SKM-1 treated with dmso at 0.1 percent for 144 hours (cell line): ENCODE data around the gene COPA.

Experiments used
- DNase-seq: peaks from one replicate; lab custom pipeline; 2025; ENCODE audit not compliant: unreplicated experiment; lab: John Stamatoyannopoulos, UW

Gene COPA

DNA sequence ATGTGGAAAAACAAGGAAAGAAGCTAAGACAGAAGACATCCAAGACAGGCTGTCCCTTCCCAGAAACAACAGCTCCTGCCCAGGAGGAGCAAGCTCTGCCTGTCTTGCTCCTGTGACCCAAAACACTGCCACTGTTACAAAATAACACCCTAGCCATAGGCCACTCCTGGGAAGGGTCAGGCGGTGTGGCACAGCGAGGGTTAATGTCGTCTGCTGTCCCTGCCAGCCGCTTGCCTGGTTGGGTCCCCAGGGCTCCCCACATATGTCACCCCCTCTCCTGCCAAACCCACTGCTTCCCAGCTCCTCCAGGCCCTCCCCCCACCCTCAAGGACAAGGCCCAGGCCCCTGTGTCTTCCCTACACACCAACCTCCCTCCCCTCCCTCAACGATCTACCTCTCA, 20.0 kb upstream of the COPA start:
- no peak for DNase-seq

DNA sequence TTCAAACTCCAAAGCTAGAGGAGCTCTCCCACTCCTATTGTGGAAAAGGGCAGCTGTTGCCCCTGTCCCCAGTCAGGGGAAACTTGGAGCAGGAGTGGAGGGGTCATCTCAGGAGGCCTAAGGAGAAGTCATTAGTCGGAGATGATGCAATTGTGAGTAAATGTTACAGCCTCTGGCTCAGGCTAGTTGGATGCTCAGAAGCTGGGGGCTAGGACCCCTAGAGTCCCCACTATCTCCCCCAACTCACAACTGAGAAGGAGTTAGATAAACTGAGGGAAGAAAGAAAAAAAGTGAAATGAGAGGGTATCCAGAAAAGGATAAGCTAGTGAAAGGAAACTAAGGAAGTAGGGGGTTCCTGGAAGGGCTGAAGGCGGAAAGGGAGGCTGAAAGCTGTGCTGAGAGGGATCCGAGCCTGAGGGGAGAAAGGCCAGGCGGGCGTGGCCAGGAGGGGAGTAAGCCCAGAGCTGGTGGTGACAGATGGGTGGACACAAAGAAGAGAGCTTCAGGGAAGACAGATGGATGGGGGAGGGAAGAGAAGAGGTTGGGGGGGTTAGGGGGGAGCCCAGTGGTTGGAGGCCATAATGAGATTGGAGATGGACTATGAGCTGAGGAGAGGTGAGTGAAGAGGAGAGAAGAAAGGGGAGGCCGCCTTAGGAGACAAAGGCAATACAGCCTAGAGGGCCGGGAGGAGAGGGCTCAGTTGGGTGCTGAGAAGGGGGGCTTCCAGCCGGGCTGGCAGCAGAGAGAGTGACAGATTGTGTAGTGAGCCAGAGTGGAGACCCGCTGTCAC, 19.3 kb upstream of the COPA start:
- DNase-seq: peak; percentile 13

DNA sequence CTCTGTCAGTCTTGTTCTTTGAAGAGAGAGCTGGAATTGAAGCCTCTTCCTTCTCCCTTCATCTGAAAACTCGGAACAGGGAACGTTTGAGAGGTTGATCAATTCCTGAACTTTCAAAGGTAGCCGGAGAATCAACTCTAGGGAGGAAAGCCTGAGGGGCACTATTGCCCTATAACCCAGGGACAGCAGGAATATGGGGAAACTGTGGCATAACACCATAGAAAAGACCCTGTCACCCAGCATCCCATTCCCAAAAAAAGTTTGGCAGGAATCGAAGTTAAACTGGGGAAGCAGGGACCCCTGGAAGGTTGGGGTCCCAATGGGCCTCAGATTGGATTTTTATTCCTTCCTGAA, 18.7 kb upstream of the COPA start:
- no peak for DNase-seq

DNA sequence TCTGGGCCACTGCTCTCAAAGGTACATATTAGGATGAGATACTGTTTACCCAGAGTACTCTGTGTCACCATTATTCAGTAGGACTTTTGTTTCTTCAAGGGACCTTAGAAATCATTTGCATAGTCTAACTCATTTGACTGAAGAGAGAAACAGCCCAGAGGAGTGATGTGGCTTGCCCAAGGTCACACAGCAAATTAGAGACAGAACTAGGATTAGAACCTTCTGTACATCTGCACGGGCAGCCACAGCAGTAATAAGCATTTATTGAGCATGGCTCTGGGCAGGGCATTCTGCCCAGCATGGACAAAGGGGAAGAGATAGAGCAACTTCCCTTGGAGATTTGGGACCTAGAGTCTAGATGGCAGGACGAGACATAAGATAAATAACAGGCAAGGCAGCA, 18.1 kb upstream of the COPA start:
- DNase-seq: no peak

DNA sequence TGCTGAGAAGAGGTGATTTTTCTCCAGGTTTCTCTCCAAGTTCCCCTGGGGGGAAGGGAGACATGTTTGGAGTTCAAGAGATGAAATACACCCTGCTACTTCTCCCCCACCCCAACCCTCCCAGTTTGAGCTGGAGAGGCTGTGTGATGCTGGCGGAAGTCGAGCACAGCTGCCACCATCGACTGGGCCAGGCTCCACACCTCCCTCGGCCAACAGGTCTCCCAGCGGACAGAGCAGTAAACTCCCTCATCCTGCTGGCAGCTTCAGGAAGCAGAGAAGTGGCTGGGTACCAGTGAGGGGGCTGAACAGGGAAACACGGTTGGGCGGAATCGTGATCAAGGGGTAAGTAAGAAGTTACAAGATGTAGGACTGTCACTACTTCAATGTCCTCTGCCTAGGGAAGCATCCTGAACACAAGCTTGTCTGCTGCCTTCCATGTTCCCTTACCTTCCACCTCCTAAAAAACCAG, 17.2 kb upstream of the COPA start:
- DNase-seq: no peak

DNA sequence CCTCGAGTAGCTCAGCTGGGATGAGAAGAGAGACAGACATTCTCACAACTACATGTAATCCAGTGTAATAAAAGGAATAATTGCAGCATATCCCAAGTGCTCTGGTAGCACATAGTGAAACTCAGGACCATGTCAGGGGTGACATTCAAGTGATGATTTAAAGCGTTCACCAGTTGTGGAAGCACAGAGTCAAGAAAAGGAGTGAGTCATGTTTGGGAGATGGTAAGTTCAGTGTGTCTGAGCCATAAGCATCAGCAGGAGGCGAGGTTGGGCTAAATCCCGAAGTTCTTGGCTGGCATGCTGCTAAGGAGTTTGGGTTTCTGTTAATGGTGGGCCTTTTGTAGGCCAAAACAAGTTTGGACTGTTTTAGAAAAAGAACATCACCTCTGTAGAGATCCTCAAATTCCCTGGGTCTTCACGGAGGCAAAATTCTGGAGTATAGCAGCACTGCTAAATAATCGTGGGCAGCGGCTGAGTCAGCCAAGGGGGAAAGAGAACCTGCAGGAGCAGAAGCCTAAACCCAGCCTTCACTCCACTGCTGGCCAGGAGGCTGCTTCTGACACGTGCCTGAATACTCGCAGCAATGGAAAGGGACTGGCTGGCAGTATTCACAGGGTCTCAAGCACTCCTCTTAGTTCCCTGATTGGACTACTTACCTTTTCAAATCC, 16.6 kb upstream of the COPA start:
- no peak for DNase-seq

DNA sequence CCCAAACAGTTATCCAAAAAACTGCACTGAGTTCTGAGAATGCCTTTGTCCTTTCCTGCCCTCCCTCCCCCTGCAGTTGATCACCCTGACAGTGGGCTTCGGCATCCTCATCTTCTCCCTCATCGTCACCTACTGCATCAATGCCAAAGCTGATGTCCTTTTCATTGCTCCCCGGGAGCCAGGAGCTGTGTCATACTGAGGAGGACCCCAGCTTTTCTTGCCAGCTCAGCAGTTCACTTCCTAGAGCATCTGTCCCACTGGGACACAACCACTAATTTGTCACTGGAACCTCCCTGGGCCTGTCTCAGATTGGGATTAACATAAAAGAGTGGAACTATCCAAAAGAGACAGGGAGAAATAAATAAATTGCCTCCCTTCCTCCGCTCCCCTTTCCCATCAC, 15.0 kb upstream of the COPA start:
- no peak for DNase-seq

DNA sequence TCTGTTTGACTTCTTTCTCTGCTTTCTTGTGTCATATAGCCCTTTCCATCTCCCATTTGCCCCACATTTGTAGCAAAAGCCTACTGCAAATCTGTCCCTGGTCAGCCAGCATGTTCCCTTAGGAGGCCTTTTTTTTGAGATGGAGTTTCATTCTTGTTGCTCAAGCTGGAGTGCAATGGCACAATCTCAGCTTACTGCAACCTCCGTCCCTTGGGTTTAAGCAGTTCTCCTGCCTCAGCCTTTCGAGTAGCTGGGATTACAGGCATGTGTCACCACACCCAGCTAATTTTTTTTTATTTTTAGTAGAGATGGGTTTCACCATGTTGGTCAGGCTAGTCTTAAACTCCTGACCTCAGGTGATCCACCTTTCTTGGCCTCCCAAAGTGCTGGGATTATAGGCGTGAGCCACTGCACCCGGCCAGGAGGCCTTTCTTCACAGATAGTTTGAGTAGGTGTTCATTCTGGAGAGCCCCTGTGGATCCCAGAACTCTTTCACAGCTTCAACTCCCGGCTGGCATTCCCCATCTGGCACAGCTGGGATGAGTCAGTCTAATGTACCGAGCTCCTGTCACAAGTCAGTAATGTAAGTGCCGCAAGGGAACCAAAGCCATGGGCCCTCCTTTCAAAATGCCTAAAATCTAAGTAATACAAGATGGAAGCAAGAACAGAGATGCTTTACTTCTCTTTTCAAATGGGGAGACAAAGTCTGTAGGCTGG, 14.4 kb upstream of the COPA start:
- DNase-seq: no peak

DNA sequence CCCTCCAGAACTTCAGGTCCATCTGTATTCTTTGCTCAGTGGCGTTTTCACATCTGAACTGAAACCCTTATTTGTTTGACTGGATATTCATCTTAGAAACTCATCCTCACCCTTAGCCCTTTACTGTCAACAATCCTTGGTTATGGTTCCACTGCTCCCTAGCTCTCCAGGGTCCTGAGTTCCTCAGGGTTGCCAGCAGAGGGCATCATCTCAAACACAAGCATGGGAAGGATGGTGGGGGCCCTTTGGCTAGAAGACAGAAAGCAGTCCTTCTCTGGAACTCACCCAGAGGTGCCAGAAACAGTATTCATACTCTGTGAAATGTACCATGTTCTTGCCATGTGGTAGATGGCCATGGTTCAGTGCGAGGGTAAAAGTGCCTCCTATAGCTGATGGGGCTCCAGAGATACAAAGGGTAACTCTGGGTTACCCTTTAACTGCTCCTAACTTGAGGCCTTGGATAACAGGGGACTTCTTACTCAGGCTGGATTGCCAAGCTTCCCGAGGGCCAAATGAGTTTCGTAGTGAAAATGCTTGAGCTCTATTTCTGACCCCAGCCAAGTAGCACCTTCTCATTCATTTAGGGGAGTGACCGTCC, 11.4 kb upstream of the COPA start:
- DNase-seq: peak; percentile 48

DNA sequence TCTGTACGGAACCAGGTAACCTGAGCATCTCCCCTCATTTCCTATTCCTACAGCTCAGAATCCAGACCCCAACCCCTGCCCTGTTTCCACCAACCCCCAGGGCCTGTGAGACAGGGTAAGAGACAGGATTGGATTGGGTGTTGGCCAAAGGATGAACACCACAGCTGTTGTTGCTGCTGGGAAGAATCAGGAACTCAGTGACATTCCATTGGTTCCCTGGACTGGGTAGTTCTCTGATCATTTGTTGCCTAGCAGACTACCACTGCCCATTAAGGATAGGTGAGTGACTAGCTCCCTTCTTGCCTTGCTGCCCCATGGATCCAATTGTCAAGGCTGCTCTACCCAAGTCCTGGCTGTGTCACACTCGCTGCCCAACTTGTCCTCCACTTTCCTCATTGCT, 10.2 kb upstream of the COPA start:
- DNase-seq: no peak

DNA sequence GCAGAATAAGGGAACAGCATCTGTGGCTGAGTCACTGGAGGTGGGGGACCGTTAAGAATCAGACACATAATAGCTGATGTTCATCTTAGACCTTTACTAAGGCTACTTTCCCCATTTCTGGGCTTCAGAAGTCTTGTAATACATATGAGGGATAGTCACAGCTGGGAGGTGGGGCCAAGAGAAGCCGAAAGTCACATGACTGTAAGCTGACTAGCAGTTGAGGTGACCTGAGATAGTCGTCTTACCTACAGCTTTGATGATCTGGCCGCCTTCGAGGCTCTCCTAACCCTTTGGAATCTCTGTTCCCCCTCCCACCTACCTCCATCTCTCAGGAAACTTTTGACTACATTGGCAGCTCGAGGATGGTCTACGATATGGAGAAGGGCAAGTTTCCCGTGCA, 9.5 kb upstream of the COPA start:
- no peak for DNase-seq

DNA sequence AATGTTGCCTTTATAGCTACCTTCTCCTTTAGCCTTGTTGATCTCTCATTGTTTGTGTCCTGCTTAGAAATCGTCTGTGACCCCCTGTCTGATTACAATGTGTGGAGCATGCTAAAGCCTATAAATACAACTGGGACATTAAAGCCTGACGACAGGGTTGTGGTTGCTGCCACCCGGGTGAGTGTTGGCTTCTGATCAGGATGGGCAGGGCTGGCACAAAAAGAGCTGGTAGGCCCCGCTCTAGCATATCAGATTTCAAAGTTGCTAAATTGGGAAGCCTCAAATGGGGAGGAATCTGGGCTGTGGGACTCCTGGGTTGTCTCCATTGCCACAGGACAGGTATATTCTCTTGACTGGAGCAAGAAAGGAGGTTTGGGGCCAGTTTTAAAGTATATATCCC, 8.6 kb upstream of the COPA start:
- no peak for DNase-seq

DNA sequence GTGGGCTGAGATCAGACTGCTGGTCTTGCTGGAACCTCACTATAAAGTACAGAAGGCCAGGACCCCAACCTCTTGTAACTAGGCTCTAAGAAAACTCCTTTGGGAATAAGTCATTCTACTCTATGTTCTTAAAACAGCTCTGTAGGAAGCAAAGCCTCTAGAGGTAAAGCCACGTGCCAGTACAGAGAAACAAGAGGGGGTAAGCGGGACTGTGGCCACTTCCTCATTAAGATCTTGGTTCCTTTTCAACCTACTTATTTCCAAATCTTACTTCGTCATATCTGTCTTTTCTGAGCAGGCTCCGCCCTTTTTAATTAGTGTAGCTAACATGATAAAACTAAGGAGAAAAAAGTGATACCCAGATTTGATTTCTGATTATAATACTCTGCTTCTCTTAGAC, 3.9 kb upstream of the COPA start:
- DNase-seq: peak; percentile 96

DNA sequence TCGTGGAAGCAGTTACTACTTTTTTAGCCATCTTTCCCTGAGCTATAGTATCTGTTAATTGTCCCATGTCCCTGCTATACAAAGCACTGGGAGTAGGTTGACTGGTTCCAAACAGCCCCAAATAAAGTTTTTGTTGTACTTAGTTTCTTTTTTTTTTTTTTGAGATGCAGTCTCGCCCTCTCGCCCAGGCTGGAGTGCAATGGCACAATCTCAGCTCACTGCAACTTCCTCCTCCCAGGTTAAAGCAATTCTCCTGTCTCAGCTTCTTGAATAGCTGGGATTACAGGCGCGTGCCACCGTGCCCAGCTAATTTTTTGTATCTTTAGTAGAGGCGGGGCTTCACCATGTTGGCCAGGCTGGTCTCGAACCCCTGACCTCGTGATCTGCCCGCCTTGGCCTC, 3.4 kb upstream of the COPA start:
- DNase-seq: no peak

DNA sequence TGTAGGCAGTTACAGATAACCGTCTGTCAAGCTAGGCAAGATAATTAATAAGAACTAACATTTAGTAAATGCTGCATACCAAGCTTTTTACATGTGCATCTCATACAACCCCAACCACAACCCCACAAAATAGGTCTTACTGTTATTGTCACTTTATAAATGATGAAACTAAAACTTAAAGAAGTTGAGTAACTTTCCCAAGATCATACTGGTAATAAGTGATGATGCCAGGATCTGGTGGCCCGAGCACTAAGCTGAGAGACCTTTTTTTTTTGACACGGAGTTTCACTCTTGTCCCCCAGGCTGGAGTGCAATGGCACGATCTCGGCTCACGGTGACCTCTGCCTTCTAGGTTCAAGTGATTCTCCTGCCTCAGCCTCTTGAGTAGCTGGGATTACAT, 1.9 kb upstream of the COPA start:
- no peak for DNase-seq

DNA sequence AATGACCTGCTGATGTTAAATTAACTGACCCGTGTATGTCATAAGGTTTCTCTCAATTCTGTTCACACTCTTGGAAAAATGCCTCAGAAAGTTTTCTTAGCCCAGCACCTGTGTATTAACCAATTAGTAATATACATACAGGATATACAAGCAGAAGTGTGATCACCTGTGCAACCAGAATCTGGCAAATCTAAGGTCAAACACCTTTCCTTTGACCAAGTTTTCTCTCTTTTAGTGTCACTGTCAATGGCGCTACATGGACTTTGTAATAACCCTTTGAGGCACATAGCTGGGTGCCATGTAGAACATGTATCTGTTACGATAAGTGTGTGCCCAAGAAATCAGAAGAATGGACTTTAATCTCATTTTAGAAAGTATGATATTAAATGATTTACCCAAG, 1.2 kb upstream of the COPA start:
- DNase-seq: no peak

DNA sequence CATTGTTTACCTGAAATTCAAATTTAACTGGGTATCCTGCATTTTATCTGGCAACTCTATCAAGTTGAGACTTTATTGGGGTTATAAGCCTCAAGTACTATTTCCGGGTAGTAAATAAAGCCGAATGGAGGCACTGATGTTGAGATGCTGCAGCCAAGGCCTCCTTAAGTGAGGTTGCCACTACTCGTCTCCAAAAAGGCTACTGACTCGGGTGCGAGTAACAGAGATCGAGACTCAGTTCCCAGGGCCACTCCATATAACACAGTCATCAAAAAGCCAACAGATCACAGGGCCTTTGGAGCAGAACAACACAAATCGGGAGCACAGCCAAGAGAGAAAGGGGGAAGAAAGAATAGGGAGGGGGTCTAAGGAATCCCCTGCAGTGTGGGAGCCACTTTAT, 524 bp downstream of the COPA start:
- no peak for DNase-seq

DNA sequence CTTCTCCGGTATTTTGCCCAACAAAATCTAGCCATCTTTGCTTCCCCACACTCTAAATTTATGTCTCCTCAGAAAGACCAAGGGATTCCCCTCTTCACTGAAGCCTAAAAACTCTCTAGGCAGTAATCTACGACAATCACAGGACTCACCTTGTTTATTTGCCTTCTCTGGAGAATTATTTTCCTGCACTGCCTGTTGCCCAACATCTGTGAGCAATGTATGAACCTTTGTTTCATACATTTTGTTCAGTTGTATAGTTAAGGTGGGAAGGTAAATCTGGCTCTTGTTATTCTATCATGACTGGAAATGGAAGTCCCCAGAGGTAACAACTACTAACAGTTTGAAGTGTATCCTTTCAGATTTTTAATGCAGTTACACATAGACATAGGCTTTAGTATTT, 2.2 kb downstream of the COPA start:
- DNase-seq: no peak

DNA sequence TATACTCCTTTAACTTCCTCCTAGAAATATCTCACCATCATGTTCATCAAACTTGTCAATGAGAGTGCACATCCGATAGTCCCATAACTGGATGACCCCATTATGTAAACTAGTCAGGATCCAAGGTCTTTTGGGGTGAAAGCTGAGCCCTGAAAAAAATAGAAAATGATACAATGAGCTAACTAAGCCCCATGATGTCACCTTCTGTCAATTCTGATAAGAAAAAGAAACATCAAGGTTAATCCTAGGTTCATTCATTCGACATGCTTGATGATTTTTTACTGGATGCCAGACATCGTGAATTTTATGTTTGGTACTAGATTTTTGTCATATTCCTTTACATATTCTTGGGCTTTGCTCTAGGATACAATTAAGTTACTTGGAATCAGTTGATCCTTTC, 2.9 kb downstream of the COPA start:
- DNase-seq: no peak

DNA sequence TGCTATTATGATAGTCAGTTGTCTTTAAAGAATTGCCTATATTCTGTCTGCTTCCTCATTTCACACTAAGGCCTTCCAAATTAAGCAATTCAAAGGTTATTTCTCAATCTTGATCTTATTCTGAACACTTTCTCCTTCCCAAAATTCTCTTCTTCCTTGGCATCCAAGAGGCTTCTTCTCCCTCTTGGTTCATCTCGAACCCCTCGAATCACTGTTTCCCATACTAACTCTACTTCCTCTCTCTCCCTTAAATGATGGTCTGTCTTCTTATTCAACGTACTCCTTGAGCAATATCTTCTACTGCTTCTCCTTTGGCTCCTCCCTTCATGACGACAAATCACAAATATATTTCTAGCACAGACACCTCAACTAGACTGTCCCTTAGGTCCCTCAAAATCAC, 4.5 kb downstream of the COPA start:
- peak; percentile 49 for DNase-seq

DNA sequence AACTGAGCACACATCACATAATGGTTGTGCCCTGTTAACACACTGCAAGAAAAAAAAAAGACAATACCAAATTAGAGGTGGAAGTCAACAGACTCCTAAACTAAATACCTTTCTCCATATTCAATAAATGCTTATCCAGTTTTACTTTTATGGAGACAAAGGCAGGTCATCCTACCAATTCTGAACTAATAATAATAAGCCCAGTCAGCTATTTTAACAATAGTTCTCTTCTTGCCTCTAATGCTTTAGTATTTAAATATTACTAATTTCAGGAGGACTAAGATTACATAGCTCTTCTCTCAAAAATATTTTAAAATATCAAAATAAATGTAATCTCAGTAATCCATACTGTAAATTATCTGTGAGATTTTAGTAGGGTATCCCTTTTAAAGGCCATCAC, 10.5 kb downstream of the COPA start:
- no peak for DNase-seq

DNA sequence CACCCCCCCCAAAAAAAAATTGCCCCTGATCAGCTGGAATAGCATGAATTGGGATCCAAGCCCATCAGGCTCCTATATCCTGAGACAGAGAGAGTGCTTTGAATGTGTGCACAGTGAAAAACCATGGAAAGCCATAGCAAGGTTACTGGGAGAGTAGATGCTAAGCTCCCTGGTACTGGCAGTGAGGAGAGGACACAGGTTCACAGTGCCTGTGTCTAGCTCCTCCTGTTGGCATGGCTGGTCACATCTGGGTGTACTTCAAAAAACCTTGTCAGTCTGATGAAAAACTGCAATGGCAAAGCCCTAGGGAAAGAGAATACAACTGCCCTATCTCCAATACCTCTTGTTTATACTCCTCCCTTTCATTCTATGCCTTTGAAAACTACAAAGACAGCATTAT, 12.9 kb downstream of the COPA start:
- DNase-seq: no peak
